HG03432 (cell line): ENCODE measurements around the gene FGF5.
"Not testable (repeated sequence)": the region's sequence is repeated elsewhere in the genome, so short reads cannot be mapped to it uniquely, and the experiment has no call there.

Experiments
- ATAC-seq: cut with Tn5 transposase; IDR thresholded peaks from one replicate; pipeline ENCODE4 v1.9.1; 2021; ENCODE audit warnings: mild to moderate bottlenecking, moderate library complexity; ENCODE audit not compliant: unreplicated experiment

The FGF5 gene

DNA sequence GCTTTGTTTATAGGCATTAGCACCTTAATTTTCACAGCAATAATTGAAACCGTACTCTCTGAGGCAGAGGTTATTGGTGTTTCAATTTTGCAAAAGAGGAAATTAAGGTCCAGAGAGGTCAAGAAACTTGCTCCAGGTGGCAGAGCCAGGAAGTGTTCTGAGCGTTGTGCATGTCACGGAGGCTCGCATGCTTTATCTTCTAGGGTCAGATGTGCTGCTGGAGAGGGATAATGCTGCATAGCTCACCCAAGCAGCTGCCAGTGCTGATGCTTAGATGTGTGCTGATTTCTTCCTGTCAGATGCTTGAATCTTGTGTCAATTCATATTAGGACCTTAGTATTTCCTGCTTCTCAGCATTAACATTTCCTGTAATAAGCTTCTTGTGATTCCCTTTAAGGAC is 13.0 kb upstream of the FGF5 start:
- peak; percentile 54 for ATAC-seq

DNA sequence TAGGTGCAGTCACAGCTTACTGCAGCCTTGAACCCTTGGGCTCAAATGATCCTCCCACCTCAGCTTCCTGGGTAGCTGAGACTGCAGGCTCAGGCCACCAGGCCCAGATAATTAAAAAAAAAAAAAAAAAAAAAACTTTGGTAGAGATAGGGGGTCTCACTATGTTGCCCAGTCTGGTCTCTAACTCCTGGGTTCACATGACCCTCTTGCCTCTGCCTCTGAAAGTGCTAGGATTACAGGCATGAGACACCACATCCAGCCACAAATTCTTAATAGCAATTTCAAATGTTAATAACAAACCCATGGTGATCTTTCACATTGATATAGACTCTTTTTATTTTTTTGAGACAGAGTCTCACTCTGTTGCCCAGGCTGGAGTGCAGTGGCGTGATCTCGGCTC is 12.3 kb upstream of the FGF5 start:
- no peak for ATAC-seq

DNA sequence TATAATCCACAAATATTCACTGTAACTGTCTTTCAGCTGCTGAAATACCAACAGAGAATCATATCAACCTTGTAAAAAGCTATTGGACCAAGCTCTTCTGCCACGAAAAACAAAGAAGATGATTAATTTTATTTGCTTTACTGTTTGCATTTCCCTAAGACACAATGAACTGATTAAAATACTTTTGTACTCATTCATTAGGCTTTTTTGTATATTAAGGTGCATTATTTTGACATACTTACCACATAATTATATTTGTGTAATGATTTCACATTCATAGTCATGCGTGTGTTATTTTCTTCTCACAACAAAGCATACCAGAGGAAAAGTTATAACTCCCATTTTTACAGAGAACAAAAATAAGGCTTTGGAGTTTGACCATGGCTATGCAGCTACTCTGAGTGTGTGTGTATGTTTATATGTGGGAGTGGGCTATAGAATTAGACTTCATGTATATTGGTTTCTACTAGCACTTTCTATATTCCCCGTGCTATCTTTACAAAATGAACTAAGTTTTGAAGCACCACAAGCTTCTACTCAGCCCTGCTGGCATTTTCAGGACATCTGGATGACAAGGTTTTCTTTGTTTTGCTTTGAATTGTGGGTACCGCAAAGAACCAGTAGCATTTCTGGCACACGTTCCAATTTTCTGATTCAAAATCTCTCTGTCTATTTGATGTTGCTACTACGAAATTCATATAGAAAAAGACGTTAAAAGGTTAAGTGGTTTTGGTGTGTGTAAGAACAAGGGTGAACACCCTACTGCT is 11.0 kb upstream of the FGF5 start:
- no peak for ATAC-seq

DNA sequence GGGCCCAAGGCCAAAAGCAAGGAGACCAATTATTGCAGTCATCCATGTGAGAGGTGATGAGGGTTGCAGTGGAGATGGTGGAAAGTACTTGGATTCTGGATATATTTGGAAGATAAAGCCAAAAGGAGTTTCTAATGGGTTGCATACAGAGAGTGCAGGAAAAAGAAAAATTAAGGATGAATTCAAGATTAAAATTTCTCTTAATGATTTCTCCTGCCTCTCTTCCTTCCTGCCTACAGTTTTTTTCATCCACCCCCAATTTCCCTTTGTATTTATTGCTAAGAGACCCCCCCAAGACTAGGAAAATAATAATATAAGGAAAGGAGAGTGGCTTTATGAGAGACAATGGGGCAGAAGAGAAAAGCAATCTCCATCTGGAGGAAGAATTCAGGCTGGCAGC is 8.6 kb upstream of the FGF5 start:
- ATAC-seq, result no peak

DNA sequence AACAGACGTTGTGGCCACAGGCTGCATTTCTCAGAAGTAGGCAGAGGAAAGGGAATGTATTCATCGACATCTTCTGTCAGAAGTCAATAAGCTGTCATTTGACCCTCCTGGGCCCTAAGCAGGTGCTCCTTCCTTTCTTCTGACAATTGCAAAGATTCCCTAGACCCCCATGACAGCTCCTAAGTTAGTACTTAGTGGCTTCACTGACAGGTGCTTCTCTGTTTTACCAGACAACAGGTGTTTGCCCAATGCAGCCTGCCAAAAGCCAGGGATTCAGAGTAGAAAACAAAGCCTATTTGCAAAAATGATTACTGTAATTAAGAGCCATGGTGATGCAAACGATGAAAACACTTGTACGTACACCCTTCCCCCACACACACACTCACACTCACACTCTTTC is 7.5 kb upstream of the FGF5 start:
- ATAC-seq, result no peak

DNA sequence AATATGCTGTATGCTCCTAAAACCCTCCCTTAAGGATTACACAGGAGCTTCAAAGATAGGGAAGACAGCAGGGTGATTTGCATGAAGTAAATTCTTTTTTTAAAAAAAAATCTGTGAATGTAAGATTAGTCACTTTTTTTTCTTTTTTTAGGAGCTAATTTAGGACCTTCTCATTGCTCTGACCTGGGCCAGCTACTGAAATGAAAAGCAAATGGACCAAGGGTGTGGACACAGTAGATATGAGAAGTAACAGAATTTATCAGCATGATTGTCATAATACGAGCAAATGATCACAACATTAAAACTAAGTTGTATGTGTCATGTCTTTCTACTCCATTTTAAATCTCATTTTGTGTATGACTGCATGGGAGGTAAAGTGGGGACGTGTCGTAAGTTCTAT is 6.6 kb upstream of the FGF5 start:
- ATAC-seq, result no peak

DNA sequence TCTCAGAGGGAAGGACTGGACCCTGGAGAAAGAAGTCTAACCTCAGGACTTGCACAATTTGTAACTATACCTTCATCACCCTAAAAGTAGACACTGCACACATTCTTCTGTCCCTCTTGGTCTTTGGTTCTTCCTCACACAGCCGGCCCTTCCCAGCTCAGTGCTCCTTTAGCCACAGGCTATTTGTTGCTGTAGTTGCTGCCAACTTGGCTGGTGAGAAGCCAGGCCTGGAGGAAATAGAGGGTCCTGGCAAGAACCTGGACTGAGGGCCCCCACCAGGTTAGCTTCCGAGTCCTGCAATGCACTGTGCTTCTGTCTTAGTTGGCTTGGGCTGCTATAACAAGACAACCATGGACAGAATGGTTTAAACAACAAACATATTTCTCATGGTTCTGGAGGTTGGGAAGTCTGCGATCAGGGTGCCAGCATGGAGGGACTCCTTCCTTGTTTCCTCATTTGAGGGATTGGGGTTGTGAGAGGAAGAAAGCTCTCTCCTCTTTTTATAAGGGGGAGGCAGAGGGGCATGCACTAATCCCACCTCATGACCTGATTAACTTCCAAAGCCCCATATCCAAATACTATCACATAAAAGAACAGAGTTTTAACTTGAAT is 4.4 kb upstream of the FGF5 start:
- no peak for ATAC-seq

DNA sequence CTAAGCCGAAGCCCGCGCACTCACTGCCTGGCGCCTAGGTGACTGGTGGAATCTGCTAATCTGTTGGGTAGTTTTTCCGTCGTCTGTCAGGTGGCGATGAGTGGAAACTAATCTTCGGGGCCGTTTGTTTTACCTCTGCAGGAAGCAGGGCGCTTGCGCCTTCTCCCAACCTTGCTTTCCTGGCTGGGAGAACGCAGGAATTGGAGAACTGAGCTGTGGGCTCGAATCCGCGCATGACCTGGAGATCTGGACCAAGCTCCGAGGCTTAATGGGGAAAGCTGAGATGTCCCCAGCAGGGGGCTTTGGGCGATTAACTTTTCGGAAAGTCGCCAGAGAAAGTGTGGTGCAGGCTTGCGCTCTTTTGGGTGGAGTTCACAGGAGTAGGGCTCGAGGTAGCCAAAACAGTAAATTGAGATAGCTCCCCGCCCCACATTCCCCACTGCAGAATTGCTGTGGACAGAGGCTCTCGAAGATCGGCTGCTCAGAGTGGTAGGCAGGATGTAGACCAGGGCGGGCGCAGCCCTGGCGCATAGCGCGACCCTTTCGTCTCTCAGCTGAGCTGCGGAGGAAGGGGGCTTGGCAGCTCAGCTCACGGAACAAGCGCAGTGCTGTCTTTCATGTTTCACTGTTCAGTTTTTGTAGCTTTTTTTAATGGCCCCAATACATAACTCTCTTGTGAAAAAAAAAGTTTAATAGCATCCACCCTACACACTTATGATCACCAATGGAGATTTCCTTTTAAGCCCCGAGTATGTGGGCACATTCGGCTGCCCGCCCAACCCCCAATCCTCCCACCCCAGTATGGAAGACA is 2.7 kb upstream of the FGF5 start:
- no peak for ATAC-seq

DNA sequence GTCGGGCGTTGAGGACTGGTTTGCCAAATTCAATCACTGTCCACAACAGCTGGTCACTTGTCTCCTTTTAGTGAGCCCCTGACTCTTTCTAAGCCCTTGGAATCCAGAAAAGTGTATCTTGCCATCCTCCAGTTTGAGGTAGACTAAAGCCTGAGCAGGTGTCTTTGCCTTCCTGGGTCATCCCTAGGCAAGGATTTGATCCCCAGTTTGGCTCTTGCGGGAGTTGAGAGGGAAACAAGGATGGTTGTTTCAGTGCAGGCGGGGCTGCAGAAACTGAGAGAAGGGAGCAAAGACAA is 2.2 kb upstream of the FGF5 start:
- ATAC-seq, result no peak

DNA sequence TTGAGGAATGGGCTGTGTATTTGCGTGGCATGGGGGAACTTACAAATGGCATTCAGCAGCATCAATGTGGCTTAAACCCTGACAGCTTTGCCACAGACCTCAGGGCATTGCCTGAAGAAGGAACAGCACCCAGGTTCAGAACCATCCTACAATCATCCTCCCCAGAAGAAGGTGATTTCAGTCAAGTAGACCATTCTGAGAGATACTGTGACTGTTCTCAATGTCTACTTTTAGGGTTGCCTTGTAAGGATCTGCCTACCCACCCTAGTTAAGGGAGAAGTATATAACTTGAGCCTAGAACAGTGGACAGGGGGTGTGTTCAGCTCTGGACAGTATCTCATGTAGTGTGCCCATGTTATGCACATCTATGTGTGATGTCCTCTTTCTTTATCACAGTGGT is 1.6 kb upstream of the FGF5 start:
- ATAC-seq, result no peak

DNA sequence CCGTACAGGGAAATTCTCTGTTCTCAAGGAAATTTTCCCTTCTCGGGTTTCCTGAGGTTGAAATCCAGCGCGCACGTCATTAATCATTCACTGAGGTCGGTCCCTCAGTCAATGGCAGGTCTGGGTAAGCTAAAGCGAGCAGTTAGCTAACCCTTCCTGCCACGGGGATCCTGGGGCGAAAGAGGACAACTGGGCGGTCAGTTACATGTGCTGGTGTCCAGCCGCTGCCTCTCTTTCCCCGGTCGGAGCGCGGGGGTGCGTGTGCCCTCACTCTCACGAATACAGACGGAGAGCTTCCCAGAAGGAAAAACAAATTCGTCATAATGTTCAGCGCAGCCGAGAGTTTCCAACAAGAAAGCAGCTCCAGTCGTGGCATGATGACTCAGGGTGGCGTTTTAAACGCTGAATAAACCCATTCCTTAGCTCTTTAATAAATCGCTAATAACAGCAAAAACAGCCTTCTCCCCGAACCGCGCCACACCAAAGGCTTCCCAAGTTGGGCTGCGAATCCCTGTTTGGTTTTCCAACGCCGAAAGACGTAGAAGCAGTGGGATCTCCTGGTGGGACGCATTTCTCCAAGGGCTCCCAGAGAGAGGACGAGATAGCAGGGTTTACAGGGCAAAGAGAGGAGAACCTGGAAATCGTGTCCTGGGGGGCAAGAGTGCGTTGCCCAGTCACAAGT is 752 bp upstream of the FGF5 start:
- no peak for ATAC-seq

DNA sequence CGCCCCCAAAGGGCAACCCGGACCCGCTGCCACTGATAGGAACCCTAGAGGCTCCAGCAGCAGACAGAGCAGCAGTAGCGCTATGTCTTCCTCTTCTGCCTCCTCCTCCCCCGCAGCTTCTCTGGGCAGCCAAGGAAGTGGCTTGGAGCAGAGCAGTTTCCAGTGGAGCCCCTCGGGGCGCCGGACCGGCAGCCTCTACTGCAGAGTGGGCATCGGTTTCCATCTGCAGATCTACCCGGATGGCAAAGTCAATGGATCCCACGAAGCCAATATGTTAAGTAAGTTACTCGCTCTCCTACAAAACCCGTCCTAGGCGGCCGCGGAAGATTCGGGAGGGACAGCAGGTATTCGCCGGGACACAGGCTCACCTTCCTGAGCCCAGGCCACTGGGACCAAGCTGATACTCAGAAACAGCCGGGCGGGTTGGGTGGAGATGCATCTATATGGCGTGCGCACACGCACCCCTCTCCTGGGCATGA is 477 bp downstream of the FGF5 start:
- ATAC-seq, result peak; percentile 33

DNA sequence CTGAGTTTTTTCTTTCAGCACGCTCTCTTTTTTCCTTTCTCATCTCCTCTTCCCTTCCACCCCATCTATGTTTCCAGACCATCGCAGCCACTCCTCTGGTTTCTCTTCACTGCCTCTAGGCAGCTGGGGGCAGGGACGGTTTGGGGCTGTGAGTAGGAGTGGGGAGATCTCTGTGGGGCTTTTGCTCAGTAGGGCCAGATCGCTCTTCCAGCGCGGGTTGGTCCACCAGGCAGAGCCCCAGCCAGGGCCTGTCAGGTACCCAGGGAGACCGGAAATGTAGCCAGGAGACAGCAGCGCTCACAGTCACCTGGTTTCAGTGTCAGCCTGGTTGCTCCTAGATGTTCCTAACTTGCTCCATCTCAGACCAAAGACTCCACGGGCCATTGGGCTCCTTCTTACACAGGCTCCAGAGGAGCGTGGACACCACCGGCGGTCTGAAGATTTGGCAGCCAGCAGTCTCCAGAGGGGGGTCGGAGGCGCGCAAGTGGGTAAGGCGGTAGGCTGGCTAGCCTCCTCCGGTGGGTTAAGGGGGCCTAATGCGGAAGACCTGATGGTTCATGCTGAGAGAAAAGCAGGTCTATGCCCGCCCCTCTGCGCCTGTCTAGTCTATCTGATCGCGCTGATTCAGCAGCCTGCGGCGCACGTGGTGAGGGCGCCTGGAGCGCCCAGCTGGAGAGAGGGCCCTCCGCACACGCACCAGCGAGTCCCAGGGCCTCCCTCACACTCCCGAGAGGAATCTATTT is 1.8 kb downstream of the FGF5 start:
- ATAC-seq, result no peak

DNA sequence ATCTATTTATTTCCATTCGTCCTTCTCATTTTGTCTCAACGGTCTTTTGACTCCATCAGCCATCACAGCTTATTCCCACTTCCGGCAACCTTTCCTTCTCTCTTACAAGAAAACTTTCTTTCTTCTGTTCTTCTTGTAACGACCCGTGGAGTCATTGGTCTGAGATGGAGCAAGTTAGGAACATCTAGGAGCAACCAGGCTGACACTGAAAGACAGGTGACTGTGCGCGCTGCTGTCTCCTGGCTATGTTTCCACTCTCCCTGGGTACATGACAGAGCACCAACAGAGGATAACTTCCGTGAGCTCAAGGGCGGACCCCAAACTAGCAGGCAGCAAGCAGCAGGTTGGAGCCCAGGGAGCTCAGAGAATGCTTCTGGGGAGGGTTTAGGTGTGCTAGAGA is 2.5 kb downstream of the FGF5 start:
- no peak for ATAC-seq

DNA sequence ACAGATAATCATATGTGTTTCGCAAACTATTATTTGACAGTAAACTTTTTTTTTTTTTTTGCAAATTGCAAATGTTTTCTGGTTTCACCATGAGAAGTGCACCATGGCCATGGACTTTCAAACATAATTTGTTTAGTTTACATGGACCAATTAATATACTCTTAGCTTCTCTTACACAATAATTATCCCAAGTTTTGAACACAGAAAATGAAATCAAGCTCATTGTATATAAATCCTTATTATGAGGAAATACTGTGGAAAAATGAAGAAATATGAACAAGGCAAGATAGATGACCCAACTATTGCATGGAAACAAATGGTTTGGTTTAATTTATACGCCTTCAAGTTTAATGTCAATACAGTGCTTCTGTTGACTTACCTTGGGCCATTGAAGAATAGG is 3.9 kb downstream of the FGF5 start:
- no peak for ATAC-seq

DNA sequence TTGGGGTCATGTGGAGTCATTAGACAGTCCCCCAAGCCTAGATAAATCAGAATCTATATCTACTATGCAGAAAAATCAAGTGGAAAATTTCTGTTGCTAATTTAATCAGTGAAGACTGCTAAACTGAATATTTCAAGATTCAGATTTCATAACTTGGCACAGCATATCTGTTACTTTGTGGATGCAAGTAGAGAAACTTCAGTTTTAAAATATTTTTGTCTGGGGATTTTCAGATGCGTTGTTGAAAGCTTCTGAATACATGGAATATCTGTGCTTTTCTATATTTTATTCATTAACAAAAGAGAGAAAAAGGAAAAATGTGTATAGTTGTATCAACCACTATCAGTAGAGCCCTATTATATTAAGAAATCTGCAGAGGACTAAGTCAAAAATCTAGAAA is 4.4 kb downstream of the FGF5 start:
- no peak for ATAC-seq

DNA sequence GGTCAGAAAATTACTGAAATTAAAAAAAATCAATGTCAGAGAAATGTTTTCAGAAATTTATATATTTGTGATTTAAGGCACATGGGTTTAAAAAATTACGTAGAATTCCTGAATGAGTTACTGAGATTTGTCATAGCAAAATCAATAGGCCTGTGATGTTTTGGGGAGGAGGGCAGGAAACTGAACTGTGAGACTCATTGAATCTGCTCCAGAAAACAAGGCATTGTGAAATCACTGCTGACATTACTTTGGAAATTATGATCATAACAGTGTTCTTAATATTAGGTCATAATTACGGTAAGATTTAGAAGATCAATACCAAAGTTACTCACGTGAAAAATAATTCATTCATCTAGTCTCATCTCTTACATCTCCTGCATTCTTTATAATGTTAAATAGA is 5.3 kb downstream of the FGF5 start:
- no peak for ATAC-seq

DNA sequence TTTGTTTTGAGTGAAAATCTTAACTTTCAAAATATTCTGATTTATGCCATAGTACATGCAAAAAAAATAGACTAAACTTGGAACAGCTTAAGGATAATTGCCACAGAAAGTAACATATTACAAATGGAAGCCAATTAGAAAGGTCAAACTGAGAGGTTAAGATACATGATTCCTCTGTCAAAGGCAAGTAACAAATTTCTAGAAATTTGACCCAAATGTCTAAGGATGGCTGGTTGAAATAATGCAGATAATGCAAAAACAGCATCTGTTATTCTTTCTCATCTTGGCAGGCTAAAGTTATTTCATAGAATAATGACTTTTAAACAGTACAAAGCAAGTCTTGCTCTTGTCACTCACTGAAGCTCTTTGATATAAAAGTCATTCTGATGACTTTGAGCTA is 10.5 kb downstream of the FGF5 start:
- no peak for ATAC-seq

DNA sequence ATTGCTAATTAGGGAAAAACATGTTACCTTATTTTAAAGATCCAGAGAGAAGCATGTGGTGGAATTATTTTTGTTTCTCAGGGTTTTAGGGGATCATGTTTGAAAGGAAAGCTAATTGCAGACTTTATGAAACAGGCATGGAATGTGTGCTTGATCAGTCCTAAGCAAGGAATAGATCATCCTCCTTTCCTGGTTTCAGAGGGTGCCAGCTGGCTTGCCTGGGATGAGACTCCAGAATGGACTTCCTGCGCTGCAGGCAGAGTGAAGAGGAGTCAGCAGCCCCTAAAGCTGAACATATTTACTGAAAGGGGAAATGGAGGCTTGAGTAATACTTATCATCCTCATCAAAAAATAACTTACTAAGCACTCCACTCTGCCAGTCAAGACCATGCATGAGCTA is 13.3 kb downstream of the FGF5 start:
- no peak for ATAC-seq

DNA sequence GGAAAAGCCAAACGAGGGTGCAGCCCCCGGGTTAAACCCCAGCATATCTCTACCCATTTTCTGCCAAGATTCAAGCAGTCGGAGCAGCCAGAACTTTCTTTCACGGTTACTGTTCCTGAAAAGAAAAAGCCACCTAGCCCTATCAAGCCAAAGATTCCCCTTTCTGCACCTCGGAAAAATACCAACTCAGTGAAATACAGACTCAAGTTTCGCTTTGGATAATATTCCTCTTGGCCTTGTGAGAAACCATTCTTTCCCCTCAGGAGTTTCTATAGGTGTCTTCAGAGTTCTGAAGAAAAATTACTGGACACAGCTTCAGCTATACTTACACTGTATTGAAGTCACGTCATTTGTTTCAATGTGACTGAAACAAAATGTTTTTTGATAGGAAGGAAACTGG is 20.0 kb downstream of the FGF5 start:
- ATAC-seq, result no peak

DNA sequence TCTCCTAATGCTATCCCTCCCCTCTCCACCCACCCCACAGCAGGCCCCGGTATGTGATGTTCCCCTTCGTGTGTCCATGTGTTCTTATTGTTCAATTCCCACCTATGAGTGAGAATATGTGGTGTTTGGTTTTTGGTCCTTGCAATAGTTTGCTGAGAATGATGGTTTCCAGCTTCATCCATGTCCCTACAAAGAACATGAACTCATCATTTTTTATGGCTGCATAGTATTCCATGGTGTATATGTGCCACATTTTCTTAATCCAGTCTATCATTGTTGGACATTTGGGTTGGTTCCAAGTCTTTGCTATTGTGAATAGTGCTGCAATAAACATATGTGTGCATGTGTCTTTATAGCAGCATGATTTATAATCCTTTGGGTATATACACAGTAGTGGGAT is 24.2 kb downstream of the FGF5 start:
- not testable (repeated sequence) for ATAC-seq
